SH-SY5Y (cell line): Measurements from ENCODE around the gene PRKCZ.

ENCODE experiments used
- GATA2 ChIP-seq: IDR thresholded peaks from 2 replicates; pipeline ENCODE4 v1.6.1; 2011; ENCODE audit warnings: mild to moderate bottlenecking, low read depth, low read length
- GATA3 ChIP-seq: IDR thresholded peaks from 2 replicates; pipeline ENCODE4 v1.6.1; 2011; ENCODE audit warnings: low read depth, mild to moderate bottlenecking, low read length, moderate library complexity

GRCh38 chr1:2042830-2043773 lies 7.1 kb upstream of the PRKCZ start:
- TF ChIP-seq GATA2 (no peak), GATA3 (no peak)
